DMS79 treated with DMSO at 0.1 percent for 48 hours (cell line): Measurements from ENCODE around the gene ARMC10.
"Not testable (repeated sequence)": the region's sequence is repeated elsewhere in the genome, so short reads cannot be mapped to it uniquely, and the experiment has no call there.

Experiments used
- DNase-seq: peaks from one replicate; lab custom pipeline; 2025; lab: John Stamatoyannopoulos, UW

ARMC10 gene

GRCh38 chr7:103124429-103124979 is 49.6 kb downstream of the ARMC10 start:
- no peak for DNase-seq

- no peak for DNase-seq
Measured at GRCh38 chr7:103127006-103127405, 52.1 kb downstream of the ARMC10 start.

- no peak for DNase-seq
Measured at GRCh38 chr7:103129702-103130549, 55.0 kb downstream of the ARMC10 start.

GRCh38 chr7:103130901-103131624 is 56.1 kb downstream of the ARMC10 start:
- DNase-seq, result no peak

- no peak for DNase-seq
Measured at GRCh38 chr7:103132995-103133688, 58.2 kb downstream of the ARMC10 start.

GRCh38 chr7:103134836-103135554 is 60.1 kb downstream of the ARMC10 start:
- no peak for DNase-seq

- no peak for DNase-seq
Measured at GRCh38 chr7:103140061-103140460, 65.1 kb downstream of the ARMC10 start.

GRCh38 chr7:103140685-103141084 is 65.7 kb downstream of the ARMC10 start:
- DNase-seq, result no peak

- no peak for DNase-seq
Measured at GRCh38 chr7:103141753-103142404, 66.9 kb downstream of the ARMC10 start.

- no peak for DNase-seq
Measured at GRCh38 chr7:103142494-103142893, 67.6 kb downstream of the ARMC10 start.

GRCh38 chr7:103143868-103144267 is 68.9 kb downstream of the ARMC10 start:
- no peak for DNase-seq

- DNase-seq, result not testable (repeated sequence)
Measured at GRCh38 chr7:103144754-103145153, 69.8 kb downstream of the ARMC10 start.

- DNase-seq, result peak; percentile 14
Measured at GRCh38 chr7:103148131-103148993, 73.4 kb downstream of the ARMC10 start.
